AG04449 (cell line): Measurements from ENCODE around the gene SH2D5.
A peak's percentile ranks its signal among the peaks of the same experiment; 100 is the strongest.

Experiments used
- CTCF ChIA-PET: fragments of 350-600 bp; formaldehyde crosslinking; extraction: SDS; loops from one replicate; lab custom pipeline; 2021; ENCODE audit warnings: antibody characterized with exemption; lab: Yijun Ruan, JAX
- POLR2A ChIA-PET: fragments of 400-600, 350-600 bp; formaldehyde crosslinking; extraction: SDS; loops from one replicate; lab custom pipeline; 2020; ENCODE audit warnings: antibody characterized with exemption, inconsistent platforms; lab: Yijun Ruan, JAX
- DNase-seq: peaks from one replicate; pipeline ENCODE4 v3.0.0-alpha.2; 2010; ENCODE audit warnings: low read depth, low spot score
- H3K4me3 ChIP-seq: 2 replicates; pipeline ENCODE4 v1.5.1; 2011; ENCODE audit warnings: low read depth, mild to moderate bottlenecking, control low read depth, low read length
- TF ChIP-seq, protein P1 (sequence below): IDR thresholded peaks from one replicate; pipeline ENCODE4 v1.5.1; 2011; ENCODE audit warnings: mild to moderate bottlenecking, moderate library complexity, low read length, control low read depth, inconsistent platforms; ENCODE audit not compliant: insufficient read depth; ENCODE audit errors: missing control alignments

The SH2D5 gene

DNA sequence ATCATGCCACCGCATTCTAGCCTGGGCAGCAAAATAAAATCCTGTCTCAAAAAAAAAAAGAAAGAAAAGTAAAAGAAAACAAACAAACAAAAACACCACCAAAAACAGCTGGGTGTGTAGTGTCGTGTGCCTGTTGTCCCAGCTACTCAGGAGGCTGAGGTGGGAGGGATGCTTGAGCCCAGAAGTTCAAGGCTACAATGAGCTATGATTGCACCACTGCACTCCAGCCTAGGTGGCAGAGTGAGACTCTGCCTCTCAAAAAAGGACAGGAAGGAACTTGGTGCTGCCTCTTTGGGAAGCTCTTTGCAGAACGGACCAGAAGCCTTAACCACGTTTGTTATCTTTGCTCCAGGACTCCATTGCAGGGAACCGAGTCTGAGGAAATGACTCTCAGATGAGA lies 25.7 kb downstream of the SH2D5 start:
- ChIA-PET CTCF (interaction anchor here (0.6 to 4.8 kb wide), 3 partner anchors 9 to 27 kb away, joined by 3 to 41 read pairs (median 7); no protein-coding TSS in a partner anchor), POLR2A (no interaction called here)
- no peak overlapping the region for H3K4me3 ChIP-seq
- DNase-seq = no peak
- TF ChIP-seq, protein P1, sequence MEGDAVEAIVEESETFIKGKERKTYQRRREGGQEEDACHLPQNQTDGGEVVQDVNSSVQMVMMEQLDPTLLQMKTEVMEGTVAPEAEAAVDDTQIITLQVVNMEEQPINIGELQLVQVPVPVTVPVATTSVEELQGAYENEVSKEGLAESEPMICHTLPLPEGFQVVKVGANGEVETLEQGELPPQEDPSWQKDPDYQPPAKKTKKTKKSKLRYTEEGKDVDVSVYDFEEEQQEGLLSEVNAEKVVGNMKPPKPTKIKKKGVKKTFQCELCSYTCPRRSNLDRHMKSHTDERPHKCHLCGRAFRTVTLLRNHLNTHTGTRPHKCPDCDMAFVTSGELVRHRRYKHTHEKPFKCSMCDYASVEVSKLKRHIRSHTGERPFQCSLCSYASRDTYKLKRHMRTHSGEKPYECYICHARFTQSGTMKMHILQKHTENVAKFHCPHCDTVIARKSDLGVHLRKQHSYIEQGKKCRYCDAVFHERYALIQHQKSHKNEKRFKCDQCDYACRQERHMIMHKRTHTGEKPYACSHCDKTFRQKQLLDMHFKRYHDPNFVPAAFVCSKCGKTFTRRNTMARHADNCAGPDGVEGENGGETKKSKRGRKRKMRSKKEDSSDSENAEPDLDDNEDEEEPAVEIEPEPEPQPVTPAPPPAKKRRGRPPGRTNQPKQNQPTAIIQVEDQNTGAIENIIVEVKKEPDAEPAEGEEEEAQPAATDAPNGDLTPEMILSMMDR = no peak

DNA sequence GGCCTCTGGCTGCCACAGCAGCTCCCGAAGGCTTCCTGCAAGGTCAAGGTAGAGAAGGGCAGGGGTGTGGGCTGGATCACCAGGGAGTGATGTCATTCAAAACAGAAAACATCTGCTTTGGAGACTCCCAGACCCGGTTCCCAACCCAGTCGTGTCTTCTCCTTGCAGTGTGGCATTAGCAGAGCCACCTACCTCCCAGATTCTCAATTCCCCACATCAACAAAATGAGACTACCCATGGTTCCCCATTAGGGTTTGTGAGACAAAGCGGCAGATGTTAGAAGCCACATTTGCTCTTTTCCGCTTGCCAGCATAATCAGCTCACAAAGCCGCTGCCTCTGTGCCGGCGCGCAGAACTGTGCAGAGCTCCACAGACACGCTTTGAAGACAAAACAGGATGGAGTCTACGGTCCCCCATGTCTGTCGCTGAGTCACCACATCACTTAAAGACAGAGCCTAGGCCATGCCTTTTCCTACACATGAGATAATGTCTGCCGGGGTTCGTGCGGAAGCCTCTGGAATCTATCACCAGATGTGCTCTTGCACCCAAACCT lies 27.2 kb downstream of the SH2D5 start:
- ChIA-PET POLR2A (interaction anchor here (0.5 kb wide), 1 partner anchor 519 kb away, joined by 3 read pairs; no protein-coding TSS in a partner anchor), CTCF (interaction anchor here (1.4 to 4.8 kb wide), 2 partner anchors 8 to 490 kb away, joined by 6 to 41 read pairs; no protein-coding TSS in a partner anchor)
- TF ChIP-seq, protein P1 = no peak
- no peak overlapping the region for H3K4me3 ChIP-seq
- no peak for DNase-seq

DNA sequence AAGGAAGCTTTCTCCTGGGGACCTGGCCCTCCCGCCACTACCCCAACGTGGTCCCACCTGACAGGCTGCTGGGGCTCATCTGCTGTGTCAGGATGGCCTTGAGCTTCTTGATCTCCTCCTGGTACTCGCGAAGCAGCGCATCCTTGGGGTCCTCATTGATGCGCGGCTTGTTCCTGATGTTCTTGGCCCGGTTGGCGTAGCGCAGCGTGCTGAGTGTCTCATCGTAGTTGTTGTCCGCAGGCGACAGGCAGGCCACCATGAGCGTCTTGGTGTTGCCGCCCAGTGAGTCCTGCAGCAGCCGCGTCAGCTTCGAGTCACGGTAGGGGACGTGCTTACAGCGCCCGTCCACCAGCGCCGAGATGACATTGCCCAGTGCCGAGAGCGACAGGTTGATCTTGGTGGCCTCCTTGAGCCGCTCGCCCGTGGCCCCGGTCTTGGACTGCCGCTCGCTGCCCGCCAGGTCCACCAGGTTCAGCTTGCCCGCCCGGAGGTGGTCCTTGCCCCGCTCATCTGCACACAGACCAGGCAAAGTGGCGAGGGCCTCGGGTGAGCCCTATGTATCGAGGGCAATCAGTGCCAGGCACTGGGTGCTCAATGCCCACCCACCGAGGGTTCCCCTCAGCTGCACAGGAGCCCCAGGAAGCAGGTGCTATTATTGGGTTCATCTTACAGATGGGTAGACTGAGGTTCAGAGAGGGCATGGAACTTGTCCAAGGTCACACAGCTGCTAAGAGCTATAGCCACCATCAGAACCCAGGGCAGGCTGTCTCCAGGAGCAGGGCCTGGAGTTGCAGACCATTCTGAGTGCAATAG lies 27.9 kb downstream of the SH2D5 start:
- CTCF ChIA-PET = interaction anchor here (0.6 to 4.8 kb wide), 3 partner anchors 8 to 491 kb away, joined by 3 to 41 read pairs (median 6); no protein-coding TSS in a partner anchor
- POLR2A ChIA-PET = interaction anchor here (0.5 kb wide), 1 partner anchor 520 kb away, joined by 3 read pairs; no protein-coding TSS in a partner anchor

DNA sequence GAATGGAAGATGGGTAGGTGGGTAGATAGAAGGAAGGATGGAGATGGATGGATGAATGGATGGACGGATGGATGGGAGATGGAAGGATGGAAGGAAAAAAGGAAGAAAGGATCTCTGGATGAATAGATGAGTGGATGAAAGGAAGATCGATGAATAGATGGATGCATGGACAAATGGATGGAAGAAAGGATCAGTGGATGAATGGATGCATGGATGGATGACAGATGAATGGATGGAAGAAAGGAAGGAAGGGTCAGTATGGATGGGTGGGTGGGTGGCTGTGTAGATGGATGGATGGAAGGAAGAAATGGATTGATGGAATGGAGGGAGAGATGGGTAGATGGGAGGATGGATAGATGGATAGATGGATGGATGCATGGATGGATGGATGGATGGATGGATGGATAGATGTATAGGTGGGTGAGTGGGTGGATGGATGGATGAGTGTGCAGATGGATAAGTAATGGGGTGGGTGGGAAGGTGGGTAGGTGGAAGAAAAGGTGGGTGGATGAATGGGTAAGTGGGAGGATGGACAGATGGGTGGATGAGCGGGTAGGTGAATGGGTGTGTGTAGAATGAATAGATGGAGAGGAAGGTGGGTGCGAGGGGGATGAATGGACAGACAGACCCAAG lies 29.3 kb downstream of the SH2D5 start:
- TF ChIP-seq, protein P1 = no peak
- ChIA-PET CTCF (interaction anchor here (0.6 to 2.3 kb wide), 3 partner anchors 83 to 492 kb away, joined by 3 to 11 read pairs (median 3); no protein-coding TSS in a partner anchor), POLR2A (no interaction called here)
- no peak for DNase-seq
- H3K4me3 ChIP-seq = no peak overlapping the region

More for the DNA sequence above, 27.9 kb downstream of the SH2D5 start:
- TF ChIP-seq, protein P1 = no peak
- H3K4me3 ChIP-seq = no peak overlapping the region
- DNase-seq = no peak

DNA sequence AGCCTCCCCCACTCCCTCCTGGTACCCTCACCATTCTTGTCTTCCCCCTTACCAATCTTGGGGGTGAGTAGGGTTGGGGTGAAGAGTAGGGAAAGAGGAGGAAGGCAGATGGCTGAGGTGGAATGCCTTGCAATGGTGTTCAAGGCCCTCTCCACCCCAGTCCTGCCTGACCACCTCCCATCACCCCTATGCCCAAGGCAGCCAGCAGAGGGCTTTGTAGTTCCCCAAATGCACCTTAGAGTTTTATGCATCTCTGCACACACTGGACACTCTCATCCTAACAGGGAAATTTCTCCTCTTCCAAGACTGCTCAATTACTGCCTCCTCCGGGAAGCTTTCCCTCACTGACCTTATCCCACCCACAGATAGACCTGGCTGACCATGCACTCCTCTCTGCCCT lies 30.1 kb downstream of the SH2D5 start:
- CTCF ChIA-PET = interaction anchor here (0.6 to 2.3 kb wide), 5 partner anchors 67 to 493 kb away, joined by 3 to 11 read pairs (median 4); no protein-coding TSS in a partner anchor
- no peak overlapping the region for H3K4me3 ChIP-seq
- POLR2A ChIA-PET = no interaction called here
- no peak for DNase-seq
- TF ChIP-seq, protein P1 = peak; percentile 53
